ENCODE measurements around the gene FGD5.

Gene FGD5

DNA sequence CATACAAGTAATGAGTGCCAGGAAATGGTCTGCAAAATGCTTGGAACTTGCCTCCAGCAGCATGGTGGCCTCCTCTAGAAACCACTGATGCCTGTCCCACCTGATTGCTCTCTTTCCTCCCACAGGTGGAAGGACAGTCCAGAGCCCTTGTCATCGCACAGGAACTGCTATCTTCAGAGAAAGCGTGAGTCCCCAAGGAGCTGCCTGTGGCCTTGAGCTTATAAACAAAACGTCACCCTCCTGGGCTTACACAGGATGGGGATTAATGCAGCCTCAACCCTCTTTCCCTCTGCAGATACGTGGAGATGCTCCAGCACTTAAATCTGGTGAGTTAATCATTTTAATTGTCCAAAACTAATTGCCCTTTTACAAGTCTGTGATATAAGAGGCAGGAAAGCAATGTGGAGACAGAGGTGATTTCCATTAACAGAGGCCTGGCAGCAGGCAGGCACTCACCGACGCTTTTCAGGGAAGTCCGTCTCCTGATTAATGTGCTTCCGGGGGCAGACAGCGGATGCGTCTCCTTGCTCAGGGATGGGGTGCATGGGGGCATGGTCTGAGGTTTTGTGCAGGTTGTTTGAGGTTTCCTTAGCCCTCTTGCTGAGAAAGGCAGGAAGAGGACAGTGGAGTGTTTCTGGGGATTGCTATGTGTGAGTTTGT, 61.8 kb downstream of the FGD5 start:
- TF ChIP-seq, protein P1, sequence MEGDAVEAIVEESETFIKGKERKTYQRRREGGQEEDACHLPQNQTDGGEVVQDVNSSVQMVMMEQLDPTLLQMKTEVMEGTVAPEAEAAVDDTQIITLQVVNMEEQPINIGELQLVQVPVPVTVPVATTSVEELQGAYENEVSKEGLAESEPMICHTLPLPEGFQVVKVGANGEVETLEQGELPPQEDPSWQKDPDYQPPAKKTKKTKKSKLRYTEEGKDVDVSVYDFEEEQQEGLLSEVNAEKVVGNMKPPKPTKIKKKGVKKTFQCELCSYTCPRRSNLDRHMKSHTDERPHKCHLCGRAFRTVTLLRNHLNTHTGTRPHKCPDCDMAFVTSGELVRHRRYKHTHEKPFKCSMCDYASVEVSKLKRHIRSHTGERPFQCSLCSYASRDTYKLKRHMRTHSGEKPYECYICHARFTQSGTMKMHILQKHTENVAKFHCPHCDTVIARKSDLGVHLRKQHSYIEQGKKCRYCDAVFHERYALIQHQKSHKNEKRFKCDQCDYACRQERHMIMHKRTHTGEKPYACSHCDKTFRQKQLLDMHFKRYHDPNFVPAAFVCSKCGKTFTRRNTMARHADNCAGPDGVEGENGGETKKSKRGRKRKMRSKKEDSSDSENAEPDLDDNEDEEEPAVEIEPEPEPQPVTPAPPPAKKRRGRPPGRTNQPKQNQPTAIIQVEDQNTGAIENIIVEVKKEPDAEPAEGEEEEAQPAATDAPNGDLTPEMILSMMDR (IDR thresholded peaks at IDR 0.05; ENCODE audit: insufficient read depth, low read length, poor library complexity, severe bottlenecking), result no peak
- Histone ChIP-seq H3K4me3 (replicated peaks; ENCODE audit: low read depth, low read length) (no peak overlapping the region), H3K36me3 (ENCODE audit: control insufficient read depth, insufficient read depth, low read length) (no peaks in the 10 kb centered on the region), H3K27me3 (replicated peaks; ENCODE audit: control insufficient read depth, insufficient read depth, low read length) (peaks cover 1% of the 10 kb centered on the region)
- no peak for DNase-seq (ENCODE audit: extremely low read depth, insufficient read length)

DNA sequence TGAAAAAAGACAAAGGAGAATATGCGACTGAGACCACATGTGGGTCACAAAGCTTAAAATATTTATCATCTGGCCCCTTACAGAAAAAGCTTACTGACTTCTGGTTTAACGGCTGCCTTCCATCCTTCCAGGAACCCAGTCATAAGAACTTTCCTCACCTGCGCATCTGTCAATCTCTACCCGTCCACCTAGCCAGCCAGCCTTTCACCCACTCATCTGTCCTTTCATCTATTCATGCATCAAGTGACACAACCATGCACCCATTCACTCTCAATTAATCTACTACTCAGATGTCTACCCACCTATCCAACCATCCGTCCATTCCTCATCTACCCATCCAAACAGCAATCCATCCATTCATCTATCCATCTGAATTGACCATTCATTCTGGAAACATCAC, 64.5 kb downstream of the FGD5 start:
- Histone ChIP-seq H3K27me3 (replicated peaks; ENCODE audit: control insufficient read depth, insufficient read depth, low read length) (peaks cover 1% of the 10 kb centered on the region; the same call in 1 of the 2 replicates), H3K36me3 (ENCODE audit: control insufficient read depth, insufficient read depth, low read length) (no peaks in the 10 kb centered on the region), H3K4me3 (replicated peaks; ENCODE audit: low read depth, low read length) (no peak overlapping the region)
- TF ChIP-seq, protein P1 (IDR thresholded peaks at IDR 0.05; ENCODE audit: insufficient read depth, low read length, poor library complexity, severe bottlenecking), result no peak
- DNase-seq (ENCODE audit: extremely low read depth, insufficient read length), result no peak

DNA sequence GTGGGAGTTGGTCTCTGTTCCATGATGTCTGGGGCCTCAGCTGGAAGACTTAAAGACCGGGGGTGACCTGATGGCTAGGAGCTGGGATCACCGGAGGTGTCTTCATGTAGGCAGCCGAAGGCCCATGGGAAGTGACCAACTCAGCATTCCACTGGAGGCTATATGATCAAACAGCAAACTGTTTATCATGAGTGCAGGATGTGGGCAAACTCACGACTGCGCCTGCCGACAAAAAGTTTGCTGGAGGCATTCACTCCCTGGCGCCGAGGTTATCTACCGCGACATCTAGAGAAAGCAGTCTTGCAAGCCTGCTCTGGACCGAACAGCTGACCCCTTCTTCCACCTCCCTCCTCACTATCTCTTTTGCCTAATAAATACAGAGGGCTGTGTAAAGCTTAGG, 65.9 kb downstream of the FGD5 start:
- DNase-seq (ENCODE audit: extremely low read depth, insufficient read length), result no peak
- TF ChIP-seq, protein P1 (IDR thresholded peaks at IDR 0.05; ENCODE audit: insufficient read depth, low read length, poor library complexity, severe bottlenecking), result no peak
- Histone ChIP-seq H3K27me3 (replicated peaks; ENCODE audit: control insufficient read depth, insufficient read depth, low read length) (0 out of 2 replicates have a peak, but pooled peaks cover 1% of the 10 kb centered on the region), H3K4me3 (replicated peaks; ENCODE audit: low read depth, low read length) (no peak overlapping the region), H3K36me3 (ENCODE audit: control insufficient read depth, insufficient read depth, low read length) (no peaks in the 10 kb centered on the region)

DNA sequence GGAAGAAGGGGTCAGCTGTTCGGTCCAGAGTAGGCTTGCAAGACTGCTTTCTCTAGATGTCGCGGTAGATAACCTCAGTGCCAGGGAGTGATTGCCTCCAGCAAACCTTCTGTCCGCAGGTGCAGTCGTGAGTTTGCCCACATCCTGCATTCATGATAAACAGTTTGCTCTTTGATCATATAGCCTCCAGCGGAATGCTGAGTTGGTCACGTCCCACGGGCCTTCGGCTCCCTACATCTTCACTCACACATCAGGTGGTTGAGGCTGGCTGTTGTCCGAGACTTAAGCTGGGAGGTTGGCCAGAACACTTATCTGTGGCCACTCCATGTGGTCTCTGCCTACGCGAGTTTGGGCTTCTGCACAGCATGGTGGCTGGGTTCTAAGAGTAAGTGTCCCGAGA, 66.5 kb downstream of the FGD5 start:
- H3K4me3 ChIP-seq (replicated peaks; ENCODE audit: low read depth, low read length), result no peak overlapping the region
- DNase-seq (ENCODE audit: extremely low read depth, insufficient read length), result no peak
- H3K27me3 ChIP-seq (replicated peaks; ENCODE audit: control insufficient read depth, insufficient read depth, low read length), result peaks cover 1% of the 10 kb centered on the region
- H3K36me3 ChIP-seq (ENCODE audit: control insufficient read depth, insufficient read depth, low read length), result no peaks in the 10 kb centered on the region
- TF ChIP-seq, protein P1 (IDR thresholded peaks at IDR 0.05; ENCODE audit: insufficient read depth, low read length, poor library complexity, severe bottlenecking), result no peak

DNA sequence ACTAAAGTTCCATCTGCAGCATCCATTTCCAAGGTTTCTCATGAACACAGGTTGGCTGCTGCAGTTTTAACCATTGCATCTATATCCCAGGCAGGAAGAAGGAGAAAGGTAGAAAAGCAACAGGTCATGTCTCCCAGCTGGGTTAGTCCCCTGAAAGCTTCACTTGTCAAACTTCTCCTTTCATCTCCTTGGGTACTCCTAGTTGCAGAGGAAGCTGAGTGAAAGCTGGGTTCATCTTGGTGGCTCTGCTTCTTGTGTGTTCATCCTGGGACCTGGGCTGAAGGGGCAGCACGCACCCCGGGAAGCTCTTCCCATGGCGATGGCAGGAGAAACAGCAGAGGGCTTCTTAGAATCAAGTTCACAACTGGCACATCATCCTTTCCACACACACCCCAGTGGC, 67.3 kb downstream of the FGD5 start:
- no peaks in the 10 kb centered on the region for H3K36me3 ChIP-seq (ENCODE audit: control insufficient read depth, insufficient read depth, low read length)
- no peak overlapping the region for H3K4me3 ChIP-seq (replicated peaks; ENCODE audit: low read depth, low read length)
- H3K27me3 ChIP-seq (replicated peaks; ENCODE audit: control insufficient read depth, insufficient read depth, low read length), result peaks cover 1% of the 10 kb centered on the region
- TF ChIP-seq, protein P1 (IDR thresholded peaks at IDR 0.05; ENCODE audit: insufficient read depth, low read length, poor library complexity, severe bottlenecking), result no peak
- DNase-seq (ENCODE audit: extremely low read depth, insufficient read length), result no peak

DNA sequence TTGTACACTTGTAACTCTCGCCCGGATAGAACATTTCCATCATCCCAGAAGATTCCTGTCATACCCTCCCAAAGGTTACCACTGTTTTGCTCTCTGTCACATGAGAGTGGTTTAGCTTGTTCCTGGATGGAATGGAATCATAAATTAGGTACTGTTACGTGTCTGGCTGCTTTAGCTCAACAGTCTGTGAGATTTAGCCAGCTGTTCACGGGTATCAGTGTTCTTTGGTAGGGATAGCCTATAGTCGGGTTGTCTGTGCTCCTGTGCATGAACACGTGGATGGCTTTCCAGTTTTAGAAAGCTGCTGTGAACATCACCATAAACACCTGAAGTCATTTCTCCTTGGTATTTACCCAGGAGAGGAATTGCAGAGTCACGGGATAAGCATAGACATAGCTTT, 70.4 kb downstream of the FGD5 start:
- H3K27me3 ChIP-seq (replicated peaks; ENCODE audit: control insufficient read depth, insufficient read depth, low read length), result no peaks in the 10 kb centered on the region; the same call in none of the 2 replicates
- TF ChIP-seq, protein P1 (IDR thresholded peaks at IDR 0.05; ENCODE audit: insufficient read depth, low read length, poor library complexity, severe bottlenecking), result no peak
- H3K4me3 ChIP-seq (replicated peaks; ENCODE audit: low read depth, low read length), result no peak overlapping the region
- DNase-seq (ENCODE audit: extremely low read depth, insufficient read length), result no peak
- H3K36me3 ChIP-seq (ENCODE audit: control insufficient read depth, insufficient read depth, low read length), result no peaks in the 10 kb centered on the region

Measured in GM06990 (cell line).